ENCODE data around the gene ITGAV.

ITGAV gene

GRCh38 chr2:186641807-186642321, 52.0 kb downstream of the ITGAV start:
- TF ChIP-seq GATA2 (IDR thresholded peaks at IDR 0.05; ENCODE audit: low read depth, low read length) = no peak
- TF ChIP-seq GATA3 (IDR thresholded peaks at IDR 0.05; ENCODE audit: low read depth, low read length) = no peak

GRCh38 chr2:186644791-186645190, 54.9 kb downstream of the ITGAV start:
- TF ChIP-seq GATA2 (IDR thresholded peaks at IDR 0.05; ENCODE audit: low read depth, low read length) (no peak), GATA3 (IDR thresholded peaks at IDR 0.05; ENCODE audit: low read depth, low read length) (no peak)

DNA sequence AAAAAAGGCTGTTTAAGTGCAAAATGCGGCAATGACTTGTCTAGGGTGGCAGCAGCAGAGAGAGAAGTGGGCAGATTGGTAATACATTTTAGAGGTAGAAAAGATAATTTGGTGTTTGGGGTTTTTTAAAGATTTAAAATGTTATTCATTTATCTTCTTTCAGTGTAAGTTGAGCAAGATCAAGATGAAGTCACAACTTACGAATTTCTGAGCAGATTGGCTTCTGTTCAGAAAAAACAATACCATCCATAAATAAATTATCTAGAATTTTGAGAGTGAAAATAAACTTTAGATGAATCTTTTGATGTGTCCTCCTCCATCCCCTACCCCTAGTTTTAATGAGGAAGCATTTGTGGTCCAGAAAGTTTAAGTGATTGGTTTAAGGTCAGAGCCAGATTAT, 56.1 kb downstream of the ITGAV start:
- TF ChIP-seq GATA3 (IDR thresholded peaks at IDR 0.05; ENCODE audit: low read depth, low read length) (no peak), GATA2 (IDR thresholded peaks at IDR 0.05; ENCODE audit: low read depth, low read length) (no peak)

DNA sequence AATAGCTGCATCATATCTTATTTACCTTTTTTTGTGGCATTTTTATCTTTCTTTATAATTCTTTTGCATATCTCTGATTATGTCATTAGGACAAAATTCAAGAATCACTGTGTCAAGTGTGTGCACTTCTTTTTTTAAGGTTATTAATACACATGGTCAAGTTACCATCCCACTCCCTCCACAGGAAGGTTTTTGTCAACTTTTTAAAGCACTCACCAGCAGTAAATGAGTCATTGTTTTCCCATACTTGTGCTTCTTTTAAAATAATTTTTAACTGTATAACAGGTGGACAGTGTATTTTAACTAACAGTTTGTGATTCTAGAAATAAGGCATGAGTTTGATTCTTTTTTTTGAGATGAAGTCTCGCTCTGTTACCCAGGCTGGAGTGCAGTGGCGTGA, 58.3 kb downstream of the ITGAV start:
- no peak for TF ChIP-seq GATA2 (IDR thresholded peaks at IDR 0.05; ENCODE audit: low read depth, low read length)
- TF ChIP-seq GATA3 (IDR thresholded peaks at IDR 0.05; ENCODE audit: low read depth, low read length) = no peak

- TF ChIP-seq GATA2 (IDR thresholded peaks at IDR 0.05; ENCODE audit: low read depth, low read length) (no peak), GATA3 (IDR thresholded peaks at IDR 0.05; ENCODE audit: low read depth, low read length) (no peak)
Observed at GRCh38 chr2:186653511-186653910, 63.7 kb downstream of the ITGAV start.

DNA sequence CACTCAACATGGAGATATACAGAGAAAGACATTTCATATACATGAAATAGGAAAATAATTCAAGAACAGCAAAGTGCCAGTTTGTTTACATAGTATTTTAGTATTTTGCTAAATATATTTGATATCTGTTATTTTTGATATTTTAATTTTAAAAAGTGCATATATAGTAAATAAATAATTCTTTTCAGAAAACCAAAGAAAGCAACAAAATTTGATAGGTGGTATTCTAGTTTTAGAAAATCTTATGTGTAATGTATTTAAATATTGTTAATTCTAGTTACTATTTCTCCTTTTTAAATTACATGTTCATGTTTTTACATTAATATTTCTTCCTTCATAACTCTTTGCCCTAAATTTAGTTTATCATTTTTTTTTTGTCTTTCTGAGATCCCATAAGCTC, 69.5 kb downstream of the ITGAV start:
- TF ChIP-seq GATA2 (IDR thresholded peaks at IDR 0.05; ENCODE audit: low read depth, low read length) (no peak), GATA3 (IDR thresholded peaks at IDR 0.05; ENCODE audit: low read depth, low read length) (no peak)

DNA sequence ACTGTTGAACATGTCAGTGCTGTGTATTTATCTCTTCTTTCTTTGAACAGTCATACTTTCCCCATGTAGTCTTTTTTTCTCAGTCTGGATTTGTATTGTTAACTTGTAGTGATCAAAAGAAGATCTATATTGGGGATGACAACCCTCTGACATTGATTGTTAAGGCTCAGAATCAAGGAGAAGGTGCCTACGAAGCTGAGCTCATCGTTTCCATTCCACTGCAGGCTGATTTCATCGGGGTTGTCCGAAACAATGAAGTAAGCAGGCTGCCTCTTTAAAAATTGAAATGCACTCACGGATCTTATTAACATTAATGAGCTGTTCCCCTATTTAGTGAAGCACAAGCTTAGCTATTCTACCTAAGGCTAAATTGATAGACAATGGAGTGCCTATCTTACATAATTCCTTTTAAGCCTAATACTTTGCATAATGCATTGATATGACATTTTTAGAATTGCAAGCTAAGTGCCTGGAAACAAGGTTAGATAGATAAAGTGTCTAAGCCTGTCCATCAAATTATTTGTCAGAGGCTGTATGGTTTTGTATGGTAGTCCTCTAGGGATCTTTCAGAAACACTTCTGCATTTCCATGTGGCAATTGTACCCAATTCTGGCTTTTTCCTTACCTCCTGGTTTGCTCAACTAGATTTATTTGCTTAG, 74.7 kb downstream of the ITGAV start:
- TF ChIP-seq GATA3 (IDR thresholded peaks at IDR 0.05; ENCODE audit: low read depth, low read length) (no peak), GATA2 (IDR thresholded peaks at IDR 0.05; ENCODE audit: low read depth, low read length) (no peak)

DNA sequence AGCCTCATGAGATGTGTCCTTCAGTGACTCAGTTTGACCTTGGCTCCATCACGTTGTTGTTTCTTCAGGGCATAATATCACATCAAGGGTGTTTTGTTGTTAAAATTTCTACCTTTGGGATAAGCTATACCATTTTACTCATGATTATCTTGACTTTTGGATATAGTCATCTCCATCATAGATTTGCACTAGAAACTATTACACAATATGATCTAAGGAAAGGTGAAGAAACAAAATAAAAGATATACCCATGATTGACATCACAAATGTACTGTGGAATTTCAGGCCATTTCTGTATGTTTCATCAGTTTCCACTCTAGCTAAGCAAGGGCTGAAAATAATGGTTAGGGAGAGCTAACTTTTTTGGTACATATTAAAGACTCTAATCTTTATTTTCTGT, 79.3 kb downstream of the ITGAV start:
- TF ChIP-seq GATA3 (IDR thresholded peaks at IDR 0.05; ENCODE audit: low read depth, low read length) (no peak), GATA2 (IDR thresholded peaks at IDR 0.05; ENCODE audit: low read depth, low read length) (no peak)

- TF ChIP-seq GATA3 (IDR thresholded peaks at IDR 0.05; ENCODE audit: low read depth, low read length) = no peak
- no peak for TF ChIP-seq GATA2 (IDR thresholded peaks at IDR 0.05; ENCODE audit: low read depth, low read length)
Observed at GRCh38 chr2:186670831-186671230, 81.0 kb downstream of the ITGAV start.

- TF ChIP-seq GATA2 (IDR thresholded peaks at IDR 0.05; ENCODE audit: low read depth, low read length) (no peak), GATA3 (IDR thresholded peaks at IDR 0.05; ENCODE audit: low read depth, low read length) (no peak)
Observed at GRCh38 chr2:186675380-186675779, 85.5 kb downstream of the ITGAV start.

DNA sequence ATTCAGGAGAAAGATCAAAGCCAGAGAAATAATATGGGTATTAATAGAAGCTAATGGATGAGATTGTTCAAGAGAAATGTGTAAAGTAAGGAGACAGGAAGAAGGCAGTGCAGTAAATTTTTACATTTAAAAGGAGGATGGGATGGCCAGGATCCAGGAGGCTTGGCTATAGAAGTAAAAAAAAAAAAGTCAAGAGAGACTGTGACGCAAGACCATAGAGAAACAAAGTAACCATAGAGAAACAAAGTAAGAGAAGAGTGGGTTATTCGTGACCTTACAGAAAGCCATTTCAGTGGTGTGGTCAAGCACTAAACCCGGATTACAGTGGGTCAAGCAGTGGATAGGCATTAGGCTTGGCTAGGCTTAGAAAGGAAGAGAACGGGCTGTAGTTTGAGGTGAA, 93.5 kb downstream of the ITGAV start:
- TF ChIP-seq GATA3 (IDR thresholded peaks at IDR 0.05; ENCODE audit: low read depth, low read length) (no peak), GATA2 (IDR thresholded peaks at IDR 0.05; ENCODE audit: low read depth, low read length) (no peak)

DNA sequence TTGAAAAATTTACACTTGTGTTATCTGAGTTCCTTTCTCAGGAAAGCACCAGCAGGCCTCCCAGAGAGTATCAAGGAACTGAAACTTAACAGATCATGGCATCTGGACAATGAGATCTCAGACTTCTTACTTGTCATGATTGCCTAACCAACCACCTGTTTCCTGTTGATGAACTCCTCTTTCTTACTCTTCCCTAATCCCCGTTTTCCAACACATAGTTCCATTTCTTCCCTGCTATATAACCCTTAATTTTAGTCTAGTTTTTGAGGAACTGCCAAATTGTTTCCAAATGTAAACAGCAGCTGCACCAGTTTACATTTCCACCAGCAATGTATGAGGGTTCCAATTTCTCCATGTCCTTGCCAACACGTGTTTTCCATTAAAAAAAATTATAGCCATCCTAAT, 98.0 kb downstream of the ITGAV start:
- TF ChIP-seq GATA2 (IDR thresholded peaks at IDR 0.05; ENCODE audit: low read depth, low read length) (no peak), GATA3 (IDR thresholded peaks at IDR 0.05; ENCODE audit: low read depth, low read length) (no peak)

GRCh38 chr2:186688813-186689212, 99.0 kb downstream of the ITGAV start:
- TF ChIP-seq GATA2 (IDR thresholded peaks at IDR 0.05; ENCODE audit: low read depth, low read length) (no peak), GATA3 (IDR thresholded peaks at IDR 0.05; ENCODE audit: low read depth, low read length) (no peak)

GRCh38 chr2:186690786-186691185, 100.9 kb downstream of the ITGAV start:
- no peak for TF ChIP-seq GATA3 (IDR thresholded peaks at IDR 0.05; ENCODE audit: low read depth, low read length)
- no peak for TF ChIP-seq GATA2 (IDR thresholded peaks at IDR 0.05; ENCODE audit: low read depth, low read length)

GRCh38 chr2:186691231-186691630, 101.4 kb downstream of the ITGAV start:
- no peak for TF ChIP-seq GATA2 (IDR thresholded peaks at IDR 0.05; ENCODE audit: low read depth, low read length)
- TF ChIP-seq GATA3 (IDR thresholded peaks at IDR 0.05; ENCODE audit: low read depth, low read length) = no peak

DNA sequence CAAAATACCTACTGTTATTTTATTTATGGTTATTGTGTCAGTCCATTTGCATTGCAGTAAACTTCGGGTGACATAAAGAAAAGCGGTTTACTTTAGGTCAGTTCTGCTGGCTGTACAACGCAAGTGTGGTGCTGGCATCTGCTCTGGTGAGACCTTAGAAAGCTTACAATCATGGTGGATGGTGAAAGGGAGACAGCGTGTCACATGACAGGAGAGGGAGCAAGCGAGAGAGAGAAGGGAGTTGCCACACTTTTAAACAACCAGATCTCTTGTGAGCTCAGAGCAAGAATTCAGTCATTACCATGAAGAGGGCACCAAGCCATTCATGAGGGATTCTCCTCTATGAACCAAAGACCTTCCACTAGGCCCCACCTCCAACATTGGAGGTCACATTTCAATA, 102.0 kb downstream of the ITGAV start:
- no peak for TF ChIP-seq GATA3 (IDR thresholded peaks at IDR 0.05; ENCODE audit: low read depth, low read length)
- no peak for TF ChIP-seq GATA2 (IDR thresholded peaks at IDR 0.05; ENCODE audit: low read depth, low read length)

Measured in SH-SY5Y (cell line).